ENCODE results near the gene MRPL19.
"Not testable (repeated sequence)": the region's sequence is repeated elsewhere in the genome, so short reads cannot be mapped to it uniquely, and the experiment has no call there.

The MRPL19 gene

GRCh38 chr2:75616933-75617332 lies 29.6 kb upstream of the MRPL19 start:
- DNase-seq, result no peak

GRCh38 chr2:75619956-75620740 lies 26.4 kb upstream of the MRPL19 start:
- DNase-seq, result peak; percentile 47

GRCh38 chr2:75621228-75621627 lies 25.4 kb upstream of the MRPL19 start:
- no peak for DNase-seq

- no peak for DNase-seq
Observed at GRCh38 chr2:75622500-75622899, 24.1 kb upstream of the MRPL19 start.

- DNase-seq, result no peak
Observed at GRCh38 chr2:75622929-75623328, 23.7 kb upstream of the MRPL19 start.

GRCh38 chr2:75627902-75628504 lies 18.6 kb upstream of the MRPL19 start:
- peak; percentile 72 for DNase-seq

- peak; percentile 57 for DNase-seq
Observed at GRCh38 chr2:75632091-75632701, 14.4 kb upstream of the MRPL19 start.

- no peak for DNase-seq
Observed at GRCh38 chr2:75632813-75633212, 13.8 kb upstream of the MRPL19 start.

GRCh38 chr2:75633620-75634019 lies 13.0 kb upstream of the MRPL19 start:
- DNase-seq, result no peak

- no peak for DNase-seq
Observed at GRCh38 chr2:75634945-75635344, 11.6 kb upstream of the MRPL19 start.

- DNase-seq, result no peak
Observed at GRCh38 chr2:75637568-75637967, 9.0 kb upstream of the MRPL19 start.

- DNase-seq, result peak; percentile 68
Observed at GRCh38 chr2:75640621-75641121, 5.9 kb upstream of the MRPL19 start.

GRCh38 chr2:75641587-75641986 lies 5.0 kb upstream of the MRPL19 start:
- DNase-seq, result no peak

- DNase-seq, result no peak
Observed at GRCh38 chr2:75643980-75644379, 2.6 kb upstream of the MRPL19 start.

- DNase-seq, result no peak
Observed at GRCh38 chr2:75645643-75646042, 940 bp upstream of the MRPL19 start.

GRCh38 chr2:75646090-75646582 lies 447 bp upstream of the MRPL19 start:
- DNase-seq, result no peak

- DNase-seq, result no peak
Observed at GRCh38 chr2:75647771-75648170, 1.2 kb downstream of the MRPL19 start.

- no peak for DNase-seq
Observed at GRCh38 chr2:75654012-75654411, 7.4 kb downstream of the MRPL19 start.

- no peak for DNase-seq
Observed at GRCh38 chr2:75655861-75656260, 9.3 kb downstream of the MRPL19 start.

- DNase-seq, result no peak
Observed at GRCh38 chr2:75656563-75656962, 10.0 kb downstream of the MRPL19 start.

- no peak for DNase-seq
Observed at GRCh38 chr2:75657798-75658197, 11.2 kb downstream of the MRPL19 start.

GRCh38 chr2:75666911-75667310 lies 20.3 kb downstream of the MRPL19 start:
- DNase-seq, result no peak

- DNase-seq, result no peak
Observed at GRCh38 chr2:75667884-75668283, 21.3 kb downstream of the MRPL19 start.

- not testable (repeated sequence) for DNase-seq
Observed at GRCh38 chr2:75675423-75675822, 28.8 kb downstream of the MRPL19 start.
